Measurements from ENCODE around the gene CD58. TPM values are rescaled to one million over a fixed set of nuclear protein-coding genes. Genes with fewer than 3 reads are reported as not detected.

The CD58 gene
- total and polyA plus RNA-seq, 9 of the 15 experiments (the other 6 are each of a cell fraction or from before 2014, with no cell fraction given), result 18.1 to 113 (median 37.4) TPM

GRCh38 chr1:116569776-116570357 lies 959 bp downstream of the CD58 start:
- peak overlapping the region; percentile 82 for H3K4me3 ChIP-seq
- ATAC-seq, result peak; percentile 23
- ChIA-PET CTCF (ENCODE audit: low intra/inter-chr PET ratio) (interaction anchor here (0.7 to 0.9 kb wide), 3 partner anchors 15 to 485 kb away, joined by 3 to 4 read pairs (median 3); no protein-coding TSS in a partner anchor), POLR2A (interaction anchor here (0.7 to 1.8 kb wide), 4 partner anchors 13 to 431 kb away, joined by 4 to 7 read pairs (median 6); no protein-coding TSS in a partner anchor)
- H3K79me2 ChIP-seq (ENCODE audit: control insufficient read depth, insufficient read depth, low read length), result peaks cover 60% of the 10 kb centered on the region
- H3K9me1 ChIP-seq (ENCODE audit: control insufficient read depth, insufficient read depth, low read length), result no peaks in the 10 kb centered on the region
- peaks cover 1% of the 10 kb centered on the region; the same call in 1 of the 2 replicates for H3K9me3 ChIP-seq (replicated peaks; ENCODE audit: control insufficient read depth, insufficient read depth, low read depth, low read length)
- DNase-seq (ENCODE audit: extremely low read depth in 1 of 4, low spot score in 3 of 4), result peak; percentile 75 to 89 (median 82)
- no TSS peak for BruUV-seq (replicated peaks)
- H3K4me1 ChIP-seq (replicated peaks in 1 of 2; ENCODE audit: control insufficient read depth in 2 of 2, insufficient read depth in 2 of 2, low read length in 2 of 2), result peaks cover 45 to 53% of the 10 kb centered on the region in 2 experiments
- H3K4me2 ChIP-seq (ENCODE audit: insufficient read depth, low read length), result peak overlapping the region; percentile 92
- peaks cover 7% of the 10 kb centered on the region; the same call in 2 of the 3 replicates for H3K36me3 ChIP-seq (ENCODE audit: control insufficient read depth, insufficient read depth, low read length)
- FAIRE-seq, result peak; percentile 66
- H3K27ac ChIP-seq (ENCODE audit: extremely low read depth, low read depth, low read length), result peak overlapping the region; percentile 88; the same call in 2 of the 3 replicates
- in situ Hi-C loops (cut with MboI) (no loop called here), intact Hi-C loops (cut with micrococcal nuclease) (loop anchor here (1.0 to 10.0 kb wide), 3 partner anchors 66 to 555 kb away; partner anchors contain the start of gene TRIM45)
- H4K20me1 ChIP-seq (replicated peaks; ENCODE audit: control insufficient read depth, insufficient read depth, low read length), result peaks cover 18% of the 10 kb centered on the region; the same call in 1 of the 2 replicates
- H3K27me3 ChIP-seq (ENCODE audit: control insufficient read depth in 2 of 2, insufficient read depth in 2 of 2, low read length in 2 of 2), result no peaks in the 10 kb centered on the region
- peak overlapping the region; percentile 92 for H2AFZ ChIP-seq (ENCODE audit: low read depth, low read length)
- peak overlapping the region; percentile 93 to 97 for H3K9ac ChIP-seq (ENCODE audit: insufficient read depth in 1 of 2, low read depth in 2 of 2, low read length in 2 of 2)
- 12% methylated on average over 22 of the region's 22 CpGs for WGBS (ENCODE audit: insufficient coverage, low coverage, missing lambda C conversion rate)
- TF ChIP-seq CBX3 (IDR thresholded peaks at IDR 0.05; ENCODE audit: borderline replicate concordance in 1 of 2, low read length in 2 of 2) (no peak), CREB1 (IDR thresholded peaks at IDR 0.05) (no peak; the same call in 1 of the 2 replicates), CREB1 (CRISPR knock-in tag; IDR thresholded peaks at IDR 0.05) (peak; percentile 12; the same call in 1 of the 2 replicates), SLC30A9 (CRISPR knock-in tag; IDR thresholded peaks at IDR 0.05) (no peak), ARNT (IDR thresholded peaks at IDR 0.05) (no peak), DPF2 (IDR thresholded peaks at IDR 0.05) (peak; percentile 77), KDM2B (CRISPR knock-in tag; IDR thresholded peaks at IDR 0.05) (no peak), THAP7 (CRISPR knock-in tag; IDR thresholded peaks at IDR 0.05) (no peak), CHCHD3 (CRISPR knock-in tag; IDR thresholded peaks at IDR 0.05) (no peak), BRD4 (IDR thresholded peaks at IDR 0.05) (no peak), CBFA2T3 (IDR thresholded peaks at IDR 0.05) (peak; percentile 41; the same call in 1 of the 2 replicates), SRSF1 (IDR thresholded peaks at IDR 0.05; ENCODE audit: low read depth, low read length) (no peak), TRIM28 (IDR thresholded peaks at IDR 0.05) (peak; percentile 67; the same call in 1 of the 2 replicates), EZH2 (IDR thresholded peaks at IDR 0.05; ENCODE audit: borderline replicate concordance, low read depth, low read length) (no peak), MITF (IDR thresholded peaks at IDR 0.05) (no peak), NCOA2 (IDR thresholded peaks at IDR 0.05; ENCODE audit: partially characterized antibody in 2 of 2) (no peak), EHMT2 (IDR thresholded peaks at IDR 0.05) (no peak)
- TF ChIP-seq, protein P1, sequence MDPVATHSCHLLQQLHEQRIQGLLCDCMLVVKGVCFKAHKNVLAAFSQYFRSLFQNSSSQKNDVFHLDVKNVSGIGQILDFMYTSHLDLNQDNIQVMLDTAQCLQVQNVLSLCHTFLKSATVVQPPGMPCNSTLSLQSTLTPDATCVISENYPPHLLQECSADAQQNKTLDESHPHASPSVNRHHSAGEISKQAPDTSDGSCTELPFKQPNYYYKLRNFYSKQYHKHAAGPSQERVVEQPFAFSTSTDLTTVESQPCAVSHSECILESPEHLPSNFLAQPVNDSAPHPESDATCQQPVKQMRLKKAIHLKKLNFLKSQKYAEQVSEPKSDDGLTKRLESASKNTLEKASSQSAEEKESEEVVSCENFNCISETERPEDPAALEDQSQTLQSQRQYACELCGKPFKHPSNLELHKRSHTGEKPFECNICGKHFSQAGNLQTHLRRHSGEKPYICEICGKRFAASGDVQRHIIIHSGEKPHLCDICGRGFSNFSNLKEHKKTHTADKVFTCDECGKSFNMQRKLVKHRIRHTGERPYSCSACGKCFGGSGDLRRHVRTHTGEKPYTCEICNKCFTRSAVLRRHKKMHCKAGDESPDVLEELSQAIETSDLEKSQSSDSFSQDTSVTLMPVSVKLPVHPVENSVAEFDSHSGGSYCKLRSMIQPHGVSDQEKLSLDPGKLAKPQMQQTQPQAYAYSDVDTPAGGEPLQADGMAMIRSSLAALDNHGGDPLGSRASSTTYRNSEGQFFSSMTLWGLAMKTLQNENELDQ (CRISPR knock-in tag; IDR thresholded peaks at IDR 0.05; ENCODE audit: borderline replicate concordance), result no peak
- TF ChIP-seq, protein P2, sequence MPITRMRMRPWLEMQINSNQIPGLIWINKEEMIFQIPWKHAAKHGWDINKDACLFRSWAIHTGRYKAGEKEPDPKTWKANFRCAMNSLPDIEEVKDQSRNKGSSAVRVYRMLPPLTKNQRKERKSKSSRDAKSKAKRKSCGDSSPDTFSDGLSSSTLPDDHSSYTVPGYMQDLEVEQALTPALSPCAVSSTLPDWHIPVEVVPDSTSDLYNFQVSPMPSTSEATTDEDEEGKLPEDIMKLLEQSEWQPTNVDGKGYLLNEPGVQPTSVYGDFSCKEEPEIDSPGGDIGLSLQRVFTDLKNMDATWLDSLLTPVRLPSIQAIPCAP (CRISPR knock-in tag; IDR thresholded peaks at IDR 0.05; ENCODE audit: borderline replicate concordance), result no peak
